HG03521 (cell line): ENCODE measurements around the gene CCNK.

Experiments
- ATAC-seq: cut with Tn5 transposase; IDR thresholded peaks from one replicate; pipeline ENCODE4 v1.9.1; 2021; ENCODE audit warnings: mild to moderate bottlenecking, moderate library complexity; ENCODE audit not compliant: unreplicated experiment

Gene CCNK

DNA sequence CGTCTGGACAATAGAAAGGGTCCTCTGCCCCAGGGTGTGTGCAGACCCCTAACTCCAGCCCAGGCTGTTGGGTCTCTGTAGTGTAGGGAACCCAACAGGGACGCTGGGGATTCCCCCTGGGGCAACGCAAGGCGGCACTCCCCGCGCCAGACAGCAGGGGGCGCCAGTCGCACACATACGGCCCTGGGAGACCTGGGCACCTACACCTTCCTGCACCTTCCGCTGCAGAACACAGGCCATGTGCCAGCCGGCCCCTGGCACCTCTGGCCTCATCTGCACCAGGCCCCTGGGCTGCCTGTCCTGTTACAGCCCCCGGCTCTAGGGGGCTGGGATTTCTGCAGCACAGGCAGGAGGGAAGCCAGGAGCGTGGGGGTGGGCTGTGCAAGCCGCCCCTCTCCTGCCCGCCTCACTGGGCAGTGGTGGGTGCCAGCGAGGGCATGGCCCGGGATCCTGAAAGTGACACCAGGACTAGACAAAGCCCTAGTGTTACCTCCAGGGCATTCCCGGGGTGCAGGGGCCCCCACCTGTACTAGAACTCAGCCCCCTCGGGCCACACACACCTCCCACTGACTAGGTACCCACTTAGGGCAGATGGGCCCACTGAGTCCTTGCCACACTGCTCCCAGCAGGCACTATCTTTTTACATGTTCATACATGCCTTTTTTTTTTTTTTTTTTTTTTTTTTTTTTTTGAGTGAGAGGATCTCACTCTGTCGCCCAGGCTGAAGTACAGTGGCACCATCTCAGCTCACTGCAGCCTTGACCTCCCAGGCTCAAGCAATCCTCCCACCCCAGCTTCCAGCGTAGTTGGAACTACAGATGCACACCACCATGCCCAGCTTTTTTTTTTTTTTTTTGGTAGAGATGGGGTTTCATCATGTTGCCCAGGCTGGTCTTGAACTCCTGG is 37.5 kb downstream of the CCNK start:
- no peak for ATAC-seq

- ATAC-seq = no peak
Observed at GRCh38 chr14:99519347-99519881, 38.2 kb downstream of the CCNK start.

GRCh38 chr14:99519931-99520421 is 38.8 kb downstream of the CCNK start:
- no peak for ATAC-seq

- no peak for ATAC-seq
Observed at GRCh38 chr14:99520571-99521081, 39.4 kb downstream of the CCNK start.

GRCh38 chr14:99521176-99522024 is 40.2 kb downstream of the CCNK start:
- no peak for ATAC-seq

GRCh38 chr14:99522025-99522401 is 40.8 kb downstream of the CCNK start:
- ATAC-seq = no peak

- no peak for ATAC-seq
Observed at GRCh38 chr14:99522457-99522891, 41.3 kb downstream of the CCNK start.

- no peak for ATAC-seq
Observed at GRCh38 chr14:99522934-99523703, 41.9 kb downstream of the CCNK start.

- no peak for ATAC-seq
Observed at GRCh38 chr14:99523704-99524055, 42.5 kb downstream of the CCNK start.

DNA sequence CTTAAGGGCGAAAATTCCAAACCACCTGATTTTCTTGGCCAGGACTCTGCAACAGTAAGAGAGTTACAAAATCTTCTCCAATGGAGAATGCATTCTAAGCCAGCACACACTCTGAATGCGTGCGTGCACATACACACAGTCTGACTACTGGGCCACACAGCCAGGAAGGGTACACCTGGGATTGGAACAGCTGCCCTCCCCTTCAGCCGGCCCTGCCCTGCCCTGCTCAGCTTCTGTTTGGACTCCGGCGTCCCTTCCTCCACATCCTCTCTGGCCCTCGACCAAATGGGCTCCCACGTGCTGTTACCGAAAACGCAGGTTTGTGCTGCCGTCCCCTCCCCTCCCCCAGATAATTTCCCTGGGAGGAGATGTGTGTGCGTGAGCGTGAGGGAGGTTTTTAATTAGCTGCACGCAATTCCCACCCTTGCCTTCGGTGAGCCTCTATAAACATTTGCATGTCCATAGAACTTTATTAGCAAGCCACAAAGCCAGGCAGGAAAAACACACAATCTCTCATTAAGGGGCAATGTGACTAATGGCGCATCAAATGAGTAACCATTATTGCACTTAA is 43.0 kb downstream of the CCNK start:
- ATAC-seq = no peak

DNA sequence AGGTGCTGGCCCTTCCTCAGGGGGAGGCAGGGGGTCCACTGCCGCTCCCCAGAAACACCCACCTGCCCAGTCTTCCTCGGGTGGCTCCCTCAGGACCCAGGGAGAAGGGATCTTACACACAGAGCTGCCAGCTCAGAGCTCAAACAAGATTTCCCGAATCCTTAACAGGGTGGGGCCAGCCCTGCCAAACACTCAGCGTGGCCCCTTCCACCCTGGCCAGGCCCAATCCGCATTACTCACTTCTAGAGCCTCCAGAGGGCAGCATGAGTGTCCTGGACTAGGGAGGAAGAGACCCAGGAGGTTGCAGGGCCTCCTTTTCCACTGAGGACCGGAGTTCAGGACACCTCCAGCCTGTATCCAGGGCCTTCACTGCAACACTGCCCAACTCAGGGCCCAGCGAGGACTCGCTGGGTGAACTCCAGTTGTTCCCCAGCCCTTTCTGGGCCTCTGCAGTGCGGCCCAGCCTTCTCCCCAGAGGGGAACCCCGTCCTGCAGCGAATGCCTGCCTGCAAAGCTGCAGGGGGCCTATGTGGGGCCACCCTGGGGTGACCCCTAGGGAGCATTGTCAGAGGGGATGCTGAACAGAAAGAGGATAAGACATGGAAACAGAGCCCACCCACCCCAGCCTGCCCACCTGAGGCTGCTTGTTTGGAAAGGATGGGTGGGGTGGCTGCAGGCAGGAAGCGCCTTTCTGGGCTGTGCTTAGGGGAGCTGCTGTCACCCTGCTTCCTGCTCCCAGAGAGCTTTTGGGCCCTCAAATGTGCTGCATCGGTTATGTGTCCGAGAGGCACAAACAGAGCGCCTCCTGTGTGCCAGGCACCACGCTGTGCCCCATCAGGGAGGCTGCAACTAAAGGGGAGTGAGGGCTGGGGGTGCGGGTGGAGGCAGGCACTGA is 43.8 kb downstream of the CCNK start:
- ATAC-seq = no peak

DNA sequence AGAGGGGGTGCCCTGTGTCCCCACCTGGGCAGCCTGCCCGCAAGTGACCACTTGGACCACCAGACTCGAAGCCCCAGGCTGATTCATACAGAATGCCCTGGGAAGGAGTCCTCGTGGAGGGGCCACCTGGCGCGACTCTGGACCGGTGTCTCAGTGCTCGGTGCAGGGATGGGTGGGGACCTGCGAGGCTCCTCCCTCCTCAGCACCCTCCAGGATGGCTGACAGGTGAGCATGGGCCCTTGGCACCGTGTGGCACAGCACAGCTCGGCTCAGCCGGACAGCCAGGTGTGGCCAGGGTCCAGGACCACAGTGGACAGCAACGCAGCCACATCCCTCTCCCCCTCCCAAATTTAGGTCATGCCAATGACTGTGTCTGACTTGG is 44.5 kb downstream of the CCNK start:
- ATAC-seq = no peak

- ATAC-seq = no peak
Observed at GRCh38 chr14:99527026-99527425, 45.8 kb downstream of the CCNK start.

- ATAC-seq = no peak
Observed at GRCh38 chr14:99527427-99528076, 46.3 kb downstream of the CCNK start.

DNA sequence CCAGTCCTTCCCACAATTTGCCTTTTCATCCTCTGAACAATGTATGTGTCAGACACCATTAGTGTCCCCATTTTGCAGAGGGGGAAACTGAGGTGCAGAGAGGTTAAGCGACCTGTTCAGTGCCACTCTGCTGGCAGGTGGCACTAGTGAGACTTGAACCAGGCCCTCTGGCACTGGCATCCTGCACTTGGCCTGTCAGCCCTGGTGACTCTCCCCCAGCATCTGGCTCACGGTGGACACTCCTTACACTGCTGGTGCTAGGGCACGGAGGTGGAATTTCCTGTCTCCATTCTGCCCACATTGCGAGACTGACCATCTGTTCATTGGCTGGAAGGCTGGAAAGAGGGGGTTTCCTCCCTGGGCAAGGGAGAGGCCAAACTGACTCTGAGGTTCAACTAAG is 48.7 kb downstream of the CCNK start:
- ATAC-seq = no peak

- ATAC-seq = no peak
Observed at GRCh38 chr14:99530407-99531155, 49.4 kb downstream of the CCNK start.

DNA sequence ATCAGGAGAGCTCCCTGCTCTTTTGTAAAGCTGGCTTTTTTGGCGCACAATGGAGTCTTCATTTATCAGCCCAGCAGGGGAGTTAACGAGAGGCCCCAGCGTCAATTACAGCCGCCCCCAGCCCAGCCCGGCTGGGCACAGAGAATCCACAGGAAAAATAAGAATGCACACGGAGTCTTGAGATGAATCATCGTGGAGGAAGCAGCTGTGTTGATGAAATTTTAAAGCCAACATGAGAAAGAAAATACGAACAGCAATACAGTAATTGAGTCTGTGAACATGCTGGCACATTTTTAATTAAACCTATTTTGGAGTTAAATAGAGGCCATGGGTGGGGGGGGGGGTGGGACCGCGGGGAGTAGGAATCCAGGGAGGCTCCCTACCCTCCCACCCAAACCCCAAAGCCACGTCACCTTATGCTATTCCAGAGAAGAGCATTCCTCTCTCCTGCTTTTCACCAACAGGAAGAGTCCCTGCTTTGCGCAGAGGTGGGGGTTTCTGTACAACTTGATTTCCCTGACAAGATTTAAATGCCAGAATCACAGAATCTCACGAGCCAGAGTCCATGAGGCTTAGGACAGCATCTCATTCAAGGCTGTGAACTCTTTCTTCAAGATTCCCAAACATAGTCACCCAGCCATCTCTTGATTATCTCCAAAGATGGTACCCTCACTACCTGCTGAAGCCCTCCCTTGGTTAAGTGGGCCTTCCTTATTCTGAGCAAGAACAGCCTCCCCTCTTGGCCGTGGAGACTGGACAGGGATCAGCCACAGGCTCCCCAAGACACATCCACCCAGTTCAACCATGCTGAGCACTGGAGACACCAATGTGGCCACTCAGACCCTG is 50.3 kb downstream of the CCNK start:
- ATAC-seq = no peak
